Medulla oblongata (tissue), 1 donor: ENCODE data around the gene IL36G.

ENCODE experiments used
- DNase-seq: peaks from one replicate; pipeline ENCODE4 v3.0.0-alpha.2; 2015; ENCODE audit errors: extremely low spot score

IL36G gene

GRCh38 chr2:113018509-113018908, 40.7 kb downstream of the IL36G start:
- no peak for DNase-seq

GRCh38 chr2:113021312-113021711, 43.5 kb downstream of the IL36G start:
- DNase-seq: no peak

DNA sequence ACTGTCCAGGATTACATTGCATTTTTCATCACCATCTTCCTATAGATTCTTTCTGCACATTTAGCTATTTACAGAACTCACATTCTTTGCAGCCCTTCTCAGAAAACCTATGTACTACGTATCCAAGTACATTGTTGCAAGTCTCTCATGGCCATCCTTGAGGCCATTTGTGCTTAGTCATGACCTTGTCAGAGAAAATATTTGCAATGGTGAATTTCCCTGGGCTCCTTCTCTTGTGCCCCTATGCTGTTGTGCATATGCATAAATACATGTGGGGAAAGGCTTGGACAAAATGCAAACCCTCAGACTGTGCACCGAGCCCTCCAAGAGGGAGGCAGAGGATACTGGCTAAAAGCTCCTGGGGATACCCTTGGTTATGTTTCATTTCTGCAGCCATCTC, 47.0 kb downstream of the IL36G start:
- no peak for DNase-seq

DNA sequence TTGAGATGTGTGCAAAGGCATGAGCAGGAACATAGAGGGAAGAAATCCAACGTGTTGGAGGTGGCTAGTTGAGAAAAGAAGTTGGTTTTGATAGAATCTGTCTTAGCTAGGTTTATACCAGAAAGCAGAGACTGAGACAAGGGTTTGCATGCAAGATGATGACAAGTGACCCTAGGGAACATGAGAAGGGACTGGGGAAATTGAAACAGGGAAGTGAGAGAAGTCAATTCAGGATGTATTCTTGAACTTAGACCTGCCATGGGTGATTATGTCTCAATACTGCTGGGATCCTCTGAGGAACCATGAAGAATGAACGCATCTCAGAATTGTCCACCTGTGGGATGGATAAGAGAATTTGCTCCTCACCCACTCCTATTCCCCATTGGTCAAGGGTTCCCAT, 47.9 kb downstream of the IL36G start:
- peak; percentile 14 for DNase-seq

DNA sequence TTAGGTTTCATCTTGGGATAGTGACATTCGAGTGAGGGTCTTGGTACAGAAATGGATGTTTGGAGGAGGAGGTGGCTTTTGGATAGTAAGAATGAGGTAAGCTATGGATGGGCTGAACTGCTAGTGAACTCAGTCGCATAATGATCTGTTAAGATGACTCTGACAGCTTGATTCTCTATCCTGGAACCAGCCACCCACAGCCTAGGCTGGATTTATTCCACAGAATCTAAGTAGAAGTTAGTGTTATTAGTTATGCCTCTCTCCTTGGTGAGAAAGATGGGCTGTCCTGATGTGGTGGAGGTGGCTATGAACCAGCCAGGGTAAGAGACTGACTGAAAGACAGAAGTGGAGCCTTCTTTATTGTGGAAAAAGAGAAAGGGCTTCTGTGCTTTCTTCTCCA, 49.9 kb downstream of the IL36G start:
- DNase-seq: no peak

DNA sequence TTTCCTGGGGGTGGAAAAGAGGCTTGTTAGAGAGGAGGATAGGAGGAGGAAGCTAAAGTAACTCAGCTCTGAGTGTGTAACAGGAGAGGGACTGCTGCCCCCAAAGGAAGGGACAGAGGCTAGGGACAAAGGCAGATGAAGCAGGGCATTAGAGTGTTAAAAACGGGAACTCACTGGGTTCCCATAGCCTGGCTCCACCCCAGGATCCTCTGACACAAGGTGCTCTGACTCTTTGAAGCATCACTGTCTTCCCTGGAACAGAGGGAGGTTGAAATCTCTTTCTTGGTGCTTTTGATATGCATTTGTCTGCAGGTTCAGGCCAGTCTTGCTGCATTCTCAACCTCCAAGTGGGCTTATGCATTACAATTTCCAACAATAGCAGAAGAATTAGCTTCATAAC, 50.3 kb downstream of the IL36G start:
- no peak for DNase-seq

GRCh38 chr2:113032737-113033136, 54.9 kb downstream of the IL36G start:
- no peak for DNase-seq

DNA sequence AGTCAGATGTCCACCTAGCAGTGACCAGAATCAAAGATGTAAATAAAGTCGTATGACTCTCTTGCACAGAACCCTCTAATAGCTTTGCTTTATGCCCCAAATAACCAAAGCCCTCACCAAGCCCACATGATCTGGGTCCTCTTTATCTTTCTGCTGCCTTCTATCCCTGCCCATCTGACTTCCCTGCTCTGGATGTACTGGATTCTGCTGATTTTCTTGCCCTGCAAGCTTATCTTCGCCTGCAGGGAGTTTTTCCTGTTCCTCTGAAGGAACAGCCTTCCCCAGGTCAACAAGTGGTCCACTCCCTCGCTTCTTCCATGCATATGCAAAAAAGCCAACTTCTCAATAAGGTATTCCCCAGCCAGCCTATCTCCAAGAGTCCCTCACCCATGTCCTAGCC, 56.2 kb downstream of the IL36G start:
- no peak for DNase-seq
